GM19043 (cell line): ENCODE measurements around the gene CPXM1.

Source experiments
- ATAC-seq: cut with Tn5 transposase; IDR thresholded peaks from one replicate; pipeline ENCODE4 v1.9.1; 2021; ENCODE audit warnings: low read depth; ENCODE audit not compliant: unreplicated experiment

CPXM1 gene

DNA sequence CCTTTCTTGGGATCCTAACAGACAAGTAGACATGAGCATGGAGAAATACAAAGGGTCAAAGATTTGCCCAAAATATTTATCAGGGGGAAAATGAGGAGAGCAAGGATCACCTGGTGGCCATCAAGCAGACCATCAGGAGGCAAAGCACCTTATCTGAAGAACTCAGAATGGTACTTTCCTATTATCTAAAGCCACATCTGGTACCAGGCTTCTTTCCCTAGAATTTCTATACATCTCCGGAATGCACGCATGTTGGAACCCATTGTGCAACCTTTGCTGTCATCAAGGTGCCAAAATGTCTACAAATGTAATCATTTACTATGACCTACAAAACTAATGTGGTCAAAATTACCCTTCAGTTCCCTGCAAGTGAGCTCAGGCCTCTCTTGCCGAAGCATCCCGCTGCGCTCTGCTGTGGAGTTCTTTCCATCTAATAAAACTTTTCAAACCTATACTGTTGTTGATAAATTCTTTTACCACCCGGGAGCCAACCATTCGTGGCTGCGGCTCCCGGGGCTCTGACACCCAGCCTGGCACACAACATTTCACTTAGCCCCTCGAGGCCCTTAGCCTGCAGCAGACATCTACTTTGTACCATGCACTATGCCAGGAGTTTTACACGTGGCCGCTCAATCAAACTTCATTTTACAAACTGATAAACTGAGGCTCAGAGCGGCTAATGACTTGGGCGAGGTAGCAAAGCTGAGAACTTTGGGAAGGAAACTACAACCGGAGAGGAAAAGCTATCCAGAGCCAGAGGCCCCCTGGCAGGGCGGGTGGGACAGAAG, 3.8 kb upstream of the CPXM1 start:
- no peak for ATAC-seq

DNA sequence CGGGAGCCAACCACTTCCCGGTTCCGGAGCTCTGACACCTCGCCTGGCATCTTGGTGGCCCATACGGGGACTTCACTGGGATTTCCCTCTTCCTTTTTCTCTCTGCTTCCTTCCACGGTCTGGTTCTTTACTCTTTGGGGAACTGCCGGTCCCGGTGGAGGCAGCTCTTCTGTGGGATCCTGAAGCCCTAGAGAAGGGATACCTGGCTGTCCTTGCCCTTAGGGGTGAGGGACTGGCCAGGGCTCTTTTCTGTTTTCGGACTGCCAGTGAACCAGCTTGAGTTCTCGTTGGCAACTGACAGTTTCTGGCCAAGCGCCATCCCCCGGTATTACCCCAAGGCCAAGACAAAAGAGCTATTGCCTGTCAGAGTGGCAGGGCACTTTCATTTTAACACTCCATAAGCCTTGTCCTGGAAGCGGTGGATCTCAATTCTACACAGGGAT, 880 bp upstream of the CPXM1 start:
- ATAC-seq = peak; percentile 5

DNA sequence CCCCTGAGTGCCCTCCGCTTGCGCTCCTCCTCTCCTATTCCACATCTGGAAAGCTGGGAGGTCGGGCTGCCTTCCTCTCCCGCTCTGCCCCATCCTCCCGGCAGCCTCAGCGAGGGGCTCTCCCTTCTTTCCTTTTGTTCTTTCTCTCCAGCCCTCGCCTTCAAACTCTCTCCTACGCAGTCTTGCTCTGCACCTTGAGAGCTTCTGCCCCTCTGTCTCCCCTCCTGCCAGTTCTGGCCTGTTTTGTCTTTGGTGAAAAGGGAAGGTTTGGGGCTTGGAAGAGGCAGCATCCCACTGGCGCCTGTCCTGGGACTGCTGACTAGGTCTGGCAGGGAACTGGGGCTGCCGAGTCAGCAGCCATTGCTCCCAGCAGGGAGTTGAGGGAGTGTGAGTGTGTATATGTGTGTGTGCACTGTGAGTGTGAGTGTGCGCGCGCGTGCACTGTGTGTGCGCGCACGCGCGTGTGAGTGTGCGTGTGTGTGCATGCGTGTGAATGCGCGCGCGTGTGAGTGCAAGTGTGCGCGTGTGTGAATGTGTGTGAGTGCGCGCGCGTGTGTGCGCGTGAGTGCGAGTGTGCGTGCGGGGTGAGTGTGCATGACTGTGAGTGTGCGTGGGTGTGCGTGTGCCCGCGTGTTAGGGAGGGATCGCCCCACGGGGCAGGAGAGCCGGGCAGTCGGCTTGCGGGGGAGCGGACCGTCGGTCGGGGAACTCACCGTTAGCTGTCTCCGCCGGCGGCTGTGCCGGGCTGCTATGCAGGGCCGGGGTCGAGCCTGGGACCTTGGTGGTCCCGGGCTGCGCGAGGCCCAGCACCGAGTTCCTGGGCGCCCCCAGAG, 523 bp downstream of the CPXM1 start:
- ATAC-seq = no peak

DNA sequence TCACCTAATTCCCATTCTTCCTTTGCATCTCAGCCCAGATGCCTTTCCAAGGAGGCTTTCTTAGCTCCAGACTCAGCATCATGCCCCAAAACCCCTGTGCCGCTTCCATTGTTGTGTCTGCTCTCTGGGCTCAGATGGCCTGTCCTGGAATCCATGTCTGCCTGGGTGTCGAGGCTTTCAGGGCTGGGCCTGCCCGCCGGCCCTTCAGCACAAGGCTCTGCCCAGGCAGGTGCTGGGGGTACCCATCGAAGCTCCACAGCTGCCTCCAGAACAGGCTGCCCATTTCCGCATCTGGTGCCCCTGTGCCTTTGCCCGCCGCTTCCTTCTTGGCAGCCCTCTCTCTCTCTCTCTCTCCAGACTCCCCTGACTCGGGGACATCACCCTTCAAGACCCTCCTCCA, 1.2 kb downstream of the CPXM1 start:
- ATAC-seq = no peak

DNA sequence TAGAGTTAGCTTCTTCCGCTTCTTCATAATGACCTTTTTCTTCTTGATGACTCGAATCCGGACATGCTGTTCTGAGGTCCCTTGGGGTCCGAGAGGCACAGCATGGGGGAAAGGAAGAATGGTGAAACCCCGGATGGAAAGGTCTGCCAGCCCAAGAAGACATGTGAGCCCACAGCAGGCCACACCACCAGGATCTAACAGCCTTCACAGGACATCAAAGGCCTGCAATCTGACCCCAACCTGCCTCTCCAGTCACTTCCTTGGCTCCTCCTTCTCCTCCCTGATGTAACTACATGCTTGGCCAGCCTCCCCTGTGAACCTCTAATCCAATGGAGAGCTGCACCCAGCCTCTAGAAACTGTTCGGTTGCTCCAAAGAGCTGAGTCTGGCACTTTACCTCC, 1.6 kb downstream of the CPXM1 start:
- no peak for ATAC-seq

DNA sequence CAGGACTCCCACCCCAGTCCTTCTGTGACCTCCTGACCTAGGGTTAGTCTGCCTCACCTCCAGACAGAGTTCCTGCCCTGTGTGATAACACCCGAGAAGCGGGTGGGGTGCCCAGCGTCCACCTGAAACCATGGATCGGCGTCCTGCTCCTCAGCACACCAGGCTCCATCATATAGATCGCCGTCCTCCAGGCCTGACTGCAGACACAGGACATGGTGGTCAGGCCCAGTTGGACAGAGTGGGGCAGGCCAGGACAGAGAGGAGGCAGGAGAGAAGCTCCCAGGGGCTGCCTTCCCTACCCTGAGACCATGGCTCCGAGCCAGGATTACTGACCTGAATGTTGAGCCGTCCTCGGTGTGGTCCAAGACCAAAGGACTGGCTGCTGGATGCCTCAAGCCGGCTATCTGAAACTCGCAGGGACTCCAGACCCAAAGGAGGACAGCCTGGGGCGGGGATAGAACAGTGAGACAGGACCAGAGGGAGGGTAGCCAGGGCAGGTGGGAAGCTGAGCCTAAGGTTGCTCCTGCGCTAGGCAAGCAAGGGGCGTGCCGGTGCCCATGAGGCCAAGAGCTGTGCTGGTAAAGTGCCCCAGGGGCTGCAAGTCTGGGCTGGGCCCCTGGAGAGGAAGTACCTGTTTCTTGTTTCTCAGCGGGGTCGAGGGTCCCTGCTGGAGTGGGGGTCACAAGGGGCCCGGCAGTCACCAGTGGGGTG, 2.2 kb downstream of the CPXM1 start:
- no peak for ATAC-seq

DNA sequence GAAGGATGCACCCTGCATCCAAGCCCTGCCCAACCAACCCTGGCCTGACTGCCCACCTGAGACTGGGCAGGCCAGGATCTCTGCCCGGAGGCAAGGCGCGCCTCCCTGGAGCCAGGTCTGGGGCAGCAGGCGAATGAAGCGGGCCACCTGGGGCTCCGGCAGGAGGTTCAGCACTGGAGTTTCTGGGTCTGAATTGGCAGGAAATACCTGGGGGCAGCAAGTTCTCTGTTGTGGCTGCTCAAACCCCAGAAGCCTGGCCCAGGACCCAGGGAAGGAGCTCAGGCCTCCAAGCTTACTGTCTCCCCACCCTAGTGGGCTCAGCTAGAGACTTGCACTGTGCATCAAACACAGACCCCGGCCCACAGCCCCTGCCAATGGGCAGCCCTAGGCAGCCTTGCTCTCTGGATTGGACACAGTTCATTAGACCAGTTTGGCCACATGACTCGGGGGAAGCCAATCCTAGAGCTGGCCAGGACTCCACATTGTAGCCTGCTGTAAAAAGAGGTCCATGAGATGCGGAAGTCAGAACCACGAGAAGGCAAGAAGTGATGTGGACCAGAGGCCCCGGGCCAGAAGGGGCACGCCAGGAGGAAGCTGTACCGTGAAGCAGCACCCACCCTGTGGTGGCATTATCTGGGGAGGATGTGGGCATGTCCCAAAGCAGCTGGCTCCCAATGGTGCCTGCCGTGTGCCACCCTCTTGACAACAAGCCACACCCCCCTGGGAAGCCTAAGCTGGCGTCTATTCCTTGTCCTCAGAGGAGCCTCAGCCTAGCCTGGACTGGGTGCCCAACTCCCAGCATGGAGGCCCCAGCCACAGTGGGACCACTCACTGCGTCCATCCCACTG, 3.1 kb downstream of the CPXM1 start:
- no peak for ATAC-seq

DNA sequence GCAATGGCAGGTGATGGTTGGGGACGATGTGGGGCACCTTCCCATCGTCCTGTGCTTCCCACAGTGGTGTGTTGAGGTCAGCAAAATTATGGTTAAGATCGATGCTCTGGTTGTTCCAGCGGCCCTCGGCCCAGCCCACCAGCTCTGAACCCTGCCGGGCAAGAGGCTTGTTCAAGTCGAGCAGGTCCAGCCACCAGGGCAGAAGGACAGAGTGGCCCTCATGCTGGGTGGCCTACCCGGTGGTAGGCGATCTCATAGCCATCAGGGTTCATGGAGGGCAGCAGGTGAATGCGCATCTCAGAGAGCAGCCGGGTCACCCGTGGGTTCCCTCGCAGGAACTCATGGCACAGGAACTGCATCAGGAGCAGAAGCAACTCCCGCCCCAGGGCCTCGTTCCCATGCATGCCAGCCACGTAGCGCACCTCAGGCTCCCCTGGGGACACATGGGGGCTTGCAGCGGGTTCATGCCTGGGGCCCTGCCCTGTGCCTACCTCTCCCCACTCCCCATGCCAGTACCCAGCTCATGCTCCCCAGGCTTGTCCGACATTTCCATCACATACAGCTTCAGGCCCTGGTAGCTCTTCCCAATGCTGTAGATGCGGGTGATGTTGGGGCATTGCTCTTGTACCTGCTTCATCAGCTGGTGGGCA, 4.3 kb downstream of the CPXM1 start:
- ATAC-seq = no peak

DNA sequence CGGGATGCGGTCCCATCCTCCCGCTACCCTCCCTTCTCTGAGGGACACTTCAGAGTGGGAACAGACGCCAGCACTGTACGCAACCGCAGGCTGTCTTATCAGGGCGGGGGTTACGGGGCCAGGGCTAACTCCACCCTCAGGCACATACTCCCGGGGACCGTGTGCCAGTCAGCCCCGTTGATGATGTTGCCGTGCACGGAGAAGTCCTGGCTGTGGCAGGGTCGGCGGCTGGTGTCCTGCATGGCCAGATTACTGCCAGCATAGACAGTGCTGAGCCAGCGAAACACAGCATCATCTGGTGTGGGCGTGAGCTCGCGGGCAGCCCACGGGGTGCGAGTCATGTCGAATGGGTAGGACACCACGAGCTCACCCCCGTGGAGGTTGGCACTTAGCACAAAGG, 5.0 kb downstream of the CPXM1 start:
- no peak for ATAC-seq

DNA sequence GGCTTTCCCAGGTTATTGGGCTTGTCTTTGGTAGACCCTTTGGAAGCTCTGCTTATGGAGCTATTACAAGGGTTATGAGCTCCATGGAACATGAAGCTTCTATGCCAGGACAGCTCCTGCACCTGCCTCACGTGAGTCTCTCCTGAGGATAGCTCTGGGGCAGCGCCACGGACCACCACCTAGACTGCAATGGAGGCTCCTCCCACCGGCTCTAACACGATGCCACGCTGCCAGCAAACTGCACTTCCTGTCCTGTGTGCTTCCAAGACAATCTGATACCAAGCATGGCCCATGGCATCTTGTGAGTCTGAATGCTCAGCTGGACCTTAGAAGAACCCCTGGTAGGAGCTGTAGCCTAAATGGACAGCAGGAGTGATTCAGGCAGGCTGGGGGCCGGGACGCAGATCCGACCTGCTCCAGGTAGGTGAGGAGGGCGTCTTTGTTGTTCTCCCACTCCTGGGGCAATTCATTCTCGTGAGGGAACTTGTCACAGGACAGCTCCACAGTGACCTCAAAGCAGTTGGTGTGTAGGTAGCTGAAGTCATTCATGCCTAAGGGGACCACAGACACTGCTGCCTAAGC, 5.5 kb downstream of the CPXM1 start:
- no peak for ATAC-seq

DNA sequence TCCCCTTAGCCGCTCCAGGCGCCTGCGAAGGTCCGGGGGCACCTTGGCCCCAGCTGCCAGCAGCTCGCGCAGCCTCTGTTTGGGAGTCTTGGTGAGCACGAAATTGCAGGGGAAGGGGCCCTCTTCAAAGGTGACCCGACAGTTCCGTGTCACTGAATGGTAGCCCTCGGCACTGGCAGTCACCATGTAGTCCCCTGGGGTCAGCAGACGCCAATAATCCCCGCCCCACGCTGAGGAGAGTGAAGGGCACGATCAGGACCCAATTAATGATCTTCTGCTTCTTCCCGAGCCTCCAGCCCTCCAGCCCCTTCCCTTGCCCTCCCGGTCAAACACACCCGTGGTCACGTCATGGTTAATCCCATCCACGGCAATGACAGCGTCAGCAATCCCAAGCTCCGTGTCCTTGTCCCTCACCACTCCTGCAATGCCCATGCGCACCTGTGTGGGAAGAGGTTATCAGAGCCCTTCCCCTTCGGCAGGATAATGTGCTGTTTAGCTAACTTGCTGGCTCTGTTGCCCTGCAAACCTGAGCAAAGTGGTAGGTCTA, 6.2 kb downstream of the CPXM1 start:
- ATAC-seq = no peak

DNA sequence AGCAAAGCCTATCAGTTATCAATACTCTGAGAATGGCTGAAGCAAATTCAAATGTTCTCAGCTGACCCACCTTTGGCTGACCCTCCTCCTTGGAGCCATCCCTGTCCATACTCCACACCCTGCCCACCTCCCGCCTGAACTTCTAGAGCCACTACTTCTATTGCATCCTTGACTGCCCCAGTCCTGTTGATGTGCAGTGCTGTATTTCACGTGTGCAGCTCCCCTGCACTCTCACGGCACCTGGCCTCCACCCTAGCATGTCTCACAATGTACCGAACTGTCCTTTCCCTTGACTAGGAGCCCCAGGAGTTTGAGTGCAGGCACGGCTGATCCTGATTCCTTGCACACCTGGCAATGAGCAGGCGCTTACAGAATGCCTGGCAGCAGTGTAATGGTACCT, 7.0 kb downstream of the CPXM1 start:
- ATAC-seq = no peak

DNA sequence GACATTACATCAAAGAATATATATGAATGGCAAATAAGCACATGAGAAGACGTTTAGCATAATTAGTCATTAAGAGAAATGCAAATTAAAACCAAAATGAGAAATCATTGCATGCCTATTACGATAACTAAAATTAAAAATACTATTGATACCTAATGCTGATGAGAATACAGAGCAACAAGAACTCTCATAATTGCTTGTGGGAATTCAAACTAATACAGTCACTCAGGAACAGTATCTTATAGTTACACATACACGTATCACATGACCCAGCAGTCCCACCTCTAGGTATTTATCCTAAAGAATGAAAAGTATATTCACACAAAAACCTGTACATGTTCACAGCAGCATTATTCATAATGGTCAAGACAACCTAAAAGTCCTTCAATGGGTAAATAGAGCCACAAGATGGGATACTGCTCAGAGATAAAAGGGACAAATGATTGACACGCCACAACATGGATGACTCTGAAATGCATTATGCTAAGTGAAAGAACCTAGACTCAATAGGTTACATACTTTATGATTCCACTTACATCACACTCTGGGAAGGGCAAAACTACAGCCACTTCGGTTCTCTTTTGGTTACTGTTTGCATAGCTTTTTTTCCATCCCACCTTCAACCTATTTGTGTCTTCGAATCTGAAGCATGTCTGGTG, 16.4 kb downstream of the CPXM1 start:
- ATAC-seq = no peak

DNA sequence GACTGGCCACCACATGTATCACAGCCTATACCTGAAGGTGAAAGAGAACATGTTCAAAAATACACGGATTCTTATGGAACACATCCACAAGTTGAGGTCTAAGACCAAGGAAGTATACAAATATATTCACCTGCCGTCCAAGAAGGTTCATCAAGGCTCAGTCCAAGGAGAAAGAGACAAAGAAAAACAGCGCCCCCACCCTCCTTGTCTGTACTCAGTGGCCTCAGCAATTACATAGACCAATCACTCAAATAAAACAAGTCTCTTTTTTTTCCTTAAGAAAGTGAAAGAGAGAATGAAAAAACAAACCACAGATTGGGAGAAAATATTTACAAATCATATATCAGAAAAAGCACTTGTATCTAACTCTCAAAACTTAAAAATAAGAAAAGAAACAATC, 19.5 kb downstream of the CPXM1 start:
- no peak for ATAC-seq

DNA sequence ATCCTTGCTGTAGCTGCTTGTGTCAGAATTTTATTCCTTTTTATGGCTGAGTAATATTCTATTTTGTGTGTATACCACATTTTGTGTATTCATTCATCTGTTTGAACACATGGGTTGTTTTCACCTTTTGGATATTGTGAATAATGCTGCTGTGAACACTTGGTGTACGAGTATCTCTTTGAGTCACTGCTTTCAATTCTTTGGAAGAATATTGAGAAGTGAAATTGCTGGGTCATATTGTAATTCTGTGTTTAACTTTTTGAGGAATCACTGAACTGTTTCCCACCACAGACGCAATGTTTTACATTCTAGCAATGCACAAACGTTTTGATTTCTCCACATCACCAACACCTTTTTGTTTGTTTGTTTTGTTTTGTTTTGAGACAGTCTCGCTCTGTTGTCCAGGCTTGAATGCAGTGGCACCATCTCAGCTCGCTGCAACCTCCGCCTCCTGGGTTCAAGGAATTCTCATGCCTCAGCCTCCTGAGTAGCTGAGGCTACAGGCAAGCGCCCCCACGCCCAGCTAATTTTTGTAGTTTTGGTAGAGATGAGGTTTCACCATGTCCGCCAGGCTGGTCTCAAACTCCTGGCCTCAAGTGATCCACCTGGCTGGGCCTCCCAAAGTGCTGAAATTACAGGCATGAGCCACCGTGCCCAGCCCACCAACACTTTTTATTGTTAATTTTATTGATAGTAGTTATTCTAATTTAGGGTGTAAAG, 21.7 kb downstream of the CPXM1 start:
- ATAC-seq = no peak

DNA sequence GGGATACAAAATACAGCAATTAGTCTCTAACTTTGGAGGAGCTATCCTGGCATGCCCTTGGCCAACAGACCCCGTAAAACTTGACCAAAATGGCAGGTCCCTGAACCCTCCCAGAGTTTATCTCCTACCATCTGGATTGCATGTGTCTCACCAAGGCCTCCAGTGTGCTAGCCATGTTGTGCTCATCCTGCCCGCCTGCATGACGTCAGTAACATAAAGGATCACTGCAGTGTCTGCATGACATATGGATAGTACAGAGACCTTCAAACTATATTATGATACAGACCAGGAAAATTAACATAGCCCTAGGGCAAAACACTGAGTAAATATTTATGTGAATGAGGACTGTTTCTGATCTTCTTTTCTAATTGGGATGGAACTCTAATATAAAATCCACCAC, 25.3 kb downstream of the CPXM1 start:
- ATAC-seq = no peak

DNA sequence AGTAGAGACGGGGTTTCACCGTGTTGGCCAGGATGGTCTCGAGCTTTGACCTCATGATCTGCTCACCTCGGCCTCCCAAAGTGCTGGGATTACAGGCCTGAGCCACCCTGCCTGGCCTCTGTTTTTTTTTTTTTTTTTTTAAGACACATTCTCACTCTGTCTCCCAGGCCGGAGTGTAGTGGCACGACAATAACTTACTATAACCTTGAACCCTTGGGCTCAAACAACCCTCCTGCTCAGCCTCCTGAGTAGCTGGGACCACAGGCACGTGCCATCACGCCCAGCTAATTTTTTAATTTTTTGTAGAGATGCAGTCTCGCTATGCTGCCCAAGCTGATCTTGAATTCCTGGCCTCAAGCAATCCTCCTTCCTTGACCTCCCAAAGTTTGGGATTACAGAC, 26.6 kb downstream of the CPXM1 start:
- no peak for ATAC-seq

DNA sequence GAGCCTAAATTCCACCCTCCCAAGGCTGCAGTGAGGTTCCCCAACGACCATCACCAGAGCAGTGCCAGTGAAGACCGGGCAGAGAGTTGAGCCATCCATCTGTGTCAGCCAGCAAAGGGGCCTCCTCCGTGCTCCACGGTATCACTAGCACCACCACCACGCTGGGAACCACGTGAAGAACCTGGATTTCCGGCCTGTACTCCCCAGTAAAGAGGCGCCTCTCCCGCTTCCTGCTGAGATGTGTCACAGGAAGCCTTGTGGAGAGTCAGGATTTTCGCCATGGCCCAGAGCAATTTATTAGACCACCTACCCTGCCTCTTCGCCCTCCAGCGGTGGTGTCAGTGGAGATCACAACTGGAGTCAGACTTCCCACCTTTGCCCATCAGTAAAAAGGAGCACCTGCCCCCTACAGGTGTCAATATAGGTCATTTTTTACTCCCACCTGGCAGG, 28.8 kb downstream of the CPXM1 start:
- no peak for ATAC-seq
